ENCODE measurements around the gene FBLN2. TPM values are rescaled to one million over a fixed set of nuclear protein-coding genes. Genes with fewer than 3 reads are reported as not detected.

The FBLN2 gene
- total RNA-seq, 1 experiment from 2014 or later = 36.7 TPM

- no TSS peak for BruUV-seq (replicated peaks)
- Mint-ChIP-seq H3K27me3 (ENCODE audit: insufficient read depth, unreplicated experiment) (no peaks in the 10 kb centered on the region), H3K36me3 (ENCODE audit: insufficient read depth, unreplicated experiment) (peaks cover 4% of the 10 kb centered on the region), H3K9me3 (ENCODE audit: unreplicated experiment) (no peaks in the 10 kb centered on the region), H3K4me1 (ENCODE audit: low read depth, unreplicated experiment) (no peaks in the 10 kb centered on the region), H3K27ac (ENCODE audit: unreplicated experiment) (no peak overlapping the region), H3K4me3 (ENCODE audit: unreplicated experiment) (no peak overlapping the region)
- POLR2A ChIA-PET = no interaction called here
- Histone ChIP-seq H3K4me3 (ENCODE audit: low read depth, low read length) (no peak overlapping the region), H3K36me3 (ENCODE audit: control insufficient read depth, insufficient read depth, low read length) (no peaks in the 10 kb centered on the region), H3K4me1 (no peaks in the 10 kb centered on the region), H3K27me3 (replicated peaks; ENCODE audit: control insufficient read depth, insufficient read depth, low read length) (no peaks in the 10 kb centered on the region), H3K9me3 (no peaks in the 10 kb centered on the region)
- intact Hi-C loops (cut with micrococcal nuclease; ENCODE audit: unreplicated experiment) = no loop called here
- CTCF ChIA-PET = no interaction called here
- no peak for DNase-seq
- TF ChIP-seq, protein P1, sequence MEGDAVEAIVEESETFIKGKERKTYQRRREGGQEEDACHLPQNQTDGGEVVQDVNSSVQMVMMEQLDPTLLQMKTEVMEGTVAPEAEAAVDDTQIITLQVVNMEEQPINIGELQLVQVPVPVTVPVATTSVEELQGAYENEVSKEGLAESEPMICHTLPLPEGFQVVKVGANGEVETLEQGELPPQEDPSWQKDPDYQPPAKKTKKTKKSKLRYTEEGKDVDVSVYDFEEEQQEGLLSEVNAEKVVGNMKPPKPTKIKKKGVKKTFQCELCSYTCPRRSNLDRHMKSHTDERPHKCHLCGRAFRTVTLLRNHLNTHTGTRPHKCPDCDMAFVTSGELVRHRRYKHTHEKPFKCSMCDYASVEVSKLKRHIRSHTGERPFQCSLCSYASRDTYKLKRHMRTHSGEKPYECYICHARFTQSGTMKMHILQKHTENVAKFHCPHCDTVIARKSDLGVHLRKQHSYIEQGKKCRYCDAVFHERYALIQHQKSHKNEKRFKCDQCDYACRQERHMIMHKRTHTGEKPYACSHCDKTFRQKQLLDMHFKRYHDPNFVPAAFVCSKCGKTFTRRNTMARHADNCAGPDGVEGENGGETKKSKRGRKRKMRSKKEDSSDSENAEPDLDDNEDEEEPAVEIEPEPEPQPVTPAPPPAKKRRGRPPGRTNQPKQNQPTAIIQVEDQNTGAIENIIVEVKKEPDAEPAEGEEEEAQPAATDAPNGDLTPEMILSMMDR (IDR thresholded peaks at IDR 0.05; ENCODE audit: insufficient read depth in 1 of 2, low read depth in 1 of 2, low read length in 1 of 2, severe bottlenecking in 1 of 2, unreplicated experiment in 1 of 2) = no peak
These were observed 80.1 kb downstream of the FBLN2 start for GRCh38 chr3:13628841-13629551.

- H3K4me1 Mint-ChIP-seq (ENCODE audit: low read depth, unreplicated experiment) = no peaks in the 10 kb centered on the region
- H3K9me3 Mint-ChIP-seq (ENCODE audit: unreplicated experiment) = no peaks in the 10 kb centered on the region
- H3K9me3 ChIP-seq = no peaks in the 10 kb centered on the region
- peaks cover 4% of the 10 kb centered on the region for H3K36me3 Mint-ChIP-seq (ENCODE audit: insufficient read depth, unreplicated experiment)
- ChIA-PET CTCF (no interaction called here), POLR2A (no interaction called here)
- no peaks in the 10 kb centered on the region for H3K4me1 ChIP-seq
- TF ChIP-seq, protein P1 (IDR thresholded peaks at IDR 0.05; ENCODE audit: insufficient read depth in 1 of 2, low read depth in 1 of 2, low read length in 1 of 2, severe bottlenecking in 1 of 2, unreplicated experiment in 1 of 2) = no peak
- DNase-seq = no peak
- no peaks in the 10 kb centered on the region for H3K36me3 ChIP-seq (ENCODE audit: control insufficient read depth, insufficient read depth, low read length)
- intact Hi-C loops (cut with micrococcal nuclease; ENCODE audit: unreplicated experiment) = no loop called here
- no peaks in the 10 kb centered on the region for H3K27me3 ChIP-seq (replicated peaks; ENCODE audit: control insufficient read depth, insufficient read depth, low read length)
- H3K27me3 Mint-ChIP-seq (ENCODE audit: insufficient read depth, unreplicated experiment) = no peaks in the 10 kb centered on the region
- H3K4me3 ChIP-seq (ENCODE audit: low read depth, low read length) = no peak overlapping the region
- peak overlapping the region; percentile 20 for H3K27ac Mint-ChIP-seq (ENCODE audit: unreplicated experiment)
- no TSS peak for BruUV-seq (replicated peaks)
- no peak overlapping the region for H3K4me3 Mint-ChIP-seq (ENCODE audit: unreplicated experiment)
These were observed 80.7 kb downstream of the FBLN2 start for GRCh38 chr3:13629644-13630043.

- no peak overlapping the region for H3K4me3 ChIP-seq (ENCODE audit: low read depth, low read length)
- H3K9me3 ChIP-seq = no peaks in the 10 kb centered on the region
- no peaks in the 10 kb centered on the region for H3K27me3 ChIP-seq (replicated peaks; ENCODE audit: control insufficient read depth, insufficient read depth, low read length)
- peaks cover 4% of the 10 kb centered on the region for H3K36me3 Mint-ChIP-seq (ENCODE audit: insufficient read depth, unreplicated experiment)
- H3K27ac Mint-ChIP-seq (ENCODE audit: unreplicated experiment) = no peak overlapping the region
- POLR2A ChIA-PET = no interaction called here
- H3K4me1 ChIP-seq = no peaks in the 10 kb centered on the region
- H3K9me3 Mint-ChIP-seq (ENCODE audit: unreplicated experiment) = no peaks in the 10 kb centered on the region
- H3K36me3 ChIP-seq (ENCODE audit: control insufficient read depth, insufficient read depth, low read length) = no peaks in the 10 kb centered on the region
- TF ChIP-seq, protein P1 (IDR thresholded peaks at IDR 0.05; ENCODE audit: insufficient read depth in 1 of 2, low read depth in 1 of 2, low read length in 1 of 2, severe bottlenecking in 1 of 2, unreplicated experiment in 1 of 2) = no peak
- DNase-seq = no peak
- intact Hi-C loops (cut with micrococcal nuclease; ENCODE audit: unreplicated experiment) = no loop called here
- H3K4me1 Mint-ChIP-seq (ENCODE audit: low read depth, unreplicated experiment) = no peaks in the 10 kb centered on the region
- H3K4me3 Mint-ChIP-seq (ENCODE audit: unreplicated experiment) = no peak overlapping the region
- BruUV-seq (replicated peaks) = no TSS peak
- no peaks in the 10 kb centered on the region for H3K27me3 Mint-ChIP-seq (ENCODE audit: insufficient read depth, unreplicated experiment)
- CTCF ChIA-PET = no interaction called here
These were observed 82.3 kb downstream of the FBLN2 start for GRCh38 chr3:13631256-13631655.
